ENCODE results near the gene ITPKC. TPM values are rescaled to one million over a fixed set of nuclear protein-coding genes. Genes with fewer than 3 reads are reported as not detected.

The ITPKC gene
- total and polyA plus RNA-seq, 9 of the 15 experiments (the other 6 are each of a cell fraction or from before 2014, with no cell fraction given), result 0.08 to 9.3 (median 5.8) TPM

DNA sequence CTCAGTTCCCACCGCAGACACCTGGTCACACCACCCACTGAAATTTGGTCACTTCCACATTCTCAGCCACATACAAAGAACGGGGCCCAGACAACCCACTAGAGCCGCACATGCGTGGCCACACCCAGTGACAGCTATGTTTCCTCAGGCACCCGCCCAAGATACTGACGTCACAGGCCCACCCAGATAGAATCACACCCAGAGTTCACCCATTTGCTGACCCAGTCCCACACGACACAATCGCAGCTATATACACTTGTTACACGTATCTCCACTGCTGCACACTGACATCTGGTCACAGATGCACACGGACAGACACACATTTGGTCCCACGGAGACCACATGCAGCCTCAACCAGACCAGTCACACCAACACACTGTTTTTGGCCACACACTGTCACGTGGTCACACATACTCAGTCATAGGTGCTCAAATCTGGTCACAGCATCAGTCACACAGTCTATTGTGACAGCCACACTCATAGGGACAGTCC, 29.3 kb upstream of the ITPKC start (continued):
- TF ChIP-seq, protein P1, sequence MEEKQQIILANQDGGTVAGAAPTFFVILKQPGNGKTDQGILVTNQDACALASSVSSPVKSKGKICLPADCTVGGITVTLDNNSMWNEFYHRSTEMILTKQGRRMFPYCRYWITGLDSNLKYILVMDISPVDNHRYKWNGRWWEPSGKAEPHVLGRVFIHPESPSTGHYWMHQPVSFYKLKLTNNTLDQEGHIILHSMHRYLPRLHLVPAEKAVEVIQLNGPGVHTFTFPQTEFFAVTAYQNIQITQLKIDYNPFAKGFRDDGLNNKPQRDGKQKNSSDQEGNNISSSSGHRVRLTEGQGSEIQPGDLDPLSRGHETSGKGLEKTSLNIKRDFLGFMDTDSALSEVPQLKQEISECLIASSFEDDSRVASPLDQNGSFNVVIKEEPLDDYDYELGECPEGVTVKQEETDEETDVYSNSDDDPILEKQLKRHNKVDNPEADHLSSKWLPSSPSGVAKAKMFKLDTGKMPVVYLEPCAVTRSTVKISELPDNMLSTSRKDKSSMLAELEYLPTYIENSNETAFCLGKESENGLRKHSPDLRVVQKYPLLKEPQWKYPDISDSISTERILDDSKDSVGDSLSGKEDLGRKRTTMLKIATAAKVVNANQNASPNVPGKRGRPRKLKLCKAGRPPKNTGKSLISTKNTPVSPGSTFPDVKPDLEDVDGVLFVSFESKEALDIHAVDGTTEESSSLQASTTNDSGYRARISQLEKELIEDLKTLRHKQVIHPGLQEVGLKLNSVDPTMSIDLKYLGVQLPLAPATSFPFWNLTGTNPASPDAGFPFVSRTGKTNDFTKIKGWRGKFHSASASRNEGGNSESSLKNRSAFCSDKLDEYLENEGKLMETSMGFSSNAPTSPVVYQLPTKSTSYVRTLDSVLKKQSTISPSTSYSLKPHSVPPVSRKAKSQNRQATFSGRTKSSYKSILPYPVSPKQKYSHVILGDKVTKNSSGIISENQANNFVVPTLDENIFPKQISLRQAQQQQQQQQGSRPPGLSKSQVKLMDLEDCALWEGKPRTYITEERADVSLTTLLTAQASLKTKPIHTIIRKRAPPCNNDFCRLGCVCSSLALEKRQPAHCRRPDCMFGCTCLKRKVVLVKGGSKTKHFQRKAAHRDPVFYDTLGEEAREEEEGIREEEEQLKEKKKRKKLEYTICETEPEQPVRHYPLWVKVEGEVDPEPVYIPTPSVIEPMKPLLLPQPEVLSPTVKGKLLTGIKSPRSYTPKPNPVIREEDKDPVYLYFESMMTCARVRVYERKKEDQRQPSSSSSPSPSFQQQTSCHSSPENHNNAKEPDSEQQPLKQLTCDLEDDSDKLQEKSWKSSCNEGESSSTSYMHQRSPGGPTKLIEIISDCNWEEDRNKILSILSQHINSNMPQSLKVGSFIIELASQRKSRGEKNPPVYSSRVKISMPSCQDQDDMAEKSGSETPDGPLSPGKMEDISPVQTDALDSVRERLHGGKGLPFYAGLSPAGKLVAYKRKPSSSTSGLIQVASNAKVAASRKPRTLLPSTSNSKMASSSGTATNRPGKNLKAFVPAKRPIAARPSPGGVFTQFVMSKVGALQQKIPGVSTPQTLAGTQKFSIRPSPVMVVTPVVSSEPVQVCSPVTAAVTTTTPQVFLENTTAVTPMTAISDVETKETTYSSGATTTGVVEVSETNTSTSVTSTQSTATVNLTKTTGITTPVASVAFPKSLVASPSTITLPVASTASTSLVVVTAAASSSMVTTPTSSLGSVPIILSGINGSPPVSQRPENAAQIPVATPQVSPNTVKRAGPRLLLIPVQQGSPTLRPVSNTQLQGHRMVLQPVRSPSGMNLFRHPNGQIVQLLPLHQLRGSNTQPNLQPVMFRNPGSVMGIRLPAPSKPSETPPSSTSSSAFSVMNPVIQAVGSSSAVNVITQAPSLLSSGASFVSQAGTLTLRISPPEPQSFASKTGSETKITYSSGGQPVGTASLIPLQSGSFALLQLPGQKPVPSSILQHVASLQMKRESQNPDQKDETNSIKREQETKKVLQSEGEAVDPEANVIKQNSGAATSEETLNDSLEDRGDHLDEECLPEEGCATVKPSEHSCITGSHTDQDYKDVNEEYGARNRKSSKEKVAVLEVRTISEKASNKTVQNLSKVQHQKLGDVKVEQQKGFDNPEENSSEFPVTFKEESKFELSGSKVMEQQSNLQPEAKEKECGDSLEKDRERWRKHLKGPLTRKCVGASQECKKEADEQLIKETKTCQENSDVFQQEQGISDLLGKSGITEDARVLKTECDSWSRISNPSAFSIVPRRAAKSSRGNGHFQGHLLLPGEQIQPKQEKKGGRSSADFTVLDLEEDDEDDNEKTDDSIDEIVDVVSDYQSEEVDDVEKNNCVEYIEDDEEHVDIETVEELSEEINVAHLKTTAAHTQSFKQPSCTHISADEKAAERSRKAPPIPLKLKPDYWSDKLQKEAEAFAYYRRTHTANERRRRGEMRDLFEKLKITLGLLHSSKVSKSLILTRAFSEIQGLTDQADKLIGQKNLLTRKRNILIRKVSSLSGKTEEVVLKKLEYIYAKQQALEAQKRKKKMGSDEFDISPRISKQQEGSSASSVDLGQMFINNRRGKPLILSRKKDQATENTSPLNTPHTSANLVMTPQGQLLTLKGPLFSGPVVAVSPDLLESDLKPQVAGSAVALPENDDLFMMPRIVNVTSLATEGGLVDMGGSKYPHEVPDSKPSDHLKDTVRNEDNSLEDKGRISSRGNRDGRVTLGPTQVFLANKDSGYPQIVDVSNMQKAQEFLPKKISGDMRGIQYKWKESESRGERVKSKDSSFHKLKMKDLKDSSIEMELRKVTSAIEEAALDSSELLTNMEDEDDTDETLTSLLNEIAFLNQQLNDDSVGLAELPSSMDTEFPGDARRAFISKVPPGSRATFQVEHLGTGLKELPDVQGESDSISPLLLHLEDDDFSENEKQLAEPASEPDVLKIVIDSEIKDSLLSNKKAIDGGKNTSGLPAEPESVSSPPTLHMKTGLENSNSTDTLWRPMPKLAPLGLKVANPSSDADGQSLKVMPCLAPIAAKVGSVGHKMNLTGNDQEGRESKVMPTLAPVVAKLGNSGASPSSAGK (IDR thresholded peaks at IDR 0.05), result peak; percentile 76
- TF ChIP-seq, protein P2, sequence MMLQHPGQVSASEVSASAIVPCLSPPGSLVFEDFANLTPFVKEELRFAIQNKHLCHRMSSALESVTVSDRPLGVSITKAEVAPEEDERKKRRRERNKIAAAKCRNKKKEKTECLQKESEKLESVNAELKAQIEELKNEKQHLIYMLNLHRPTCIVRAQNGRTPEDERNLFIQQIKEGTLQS (IDR thresholded peaks at IDR 0.05), result peak; percentile 73
- TF ChIP-seq, protein P2 (CRISPR knock-in tag; conservative IDR thresholded peaks at IDR 0.05), result no peak
- TF ChIP-seq ZNF444 (CRISPR knock-in tag; IDR thresholded peaks at IDR 0.05) (no peak), CBX3 (IDR thresholded peaks at IDR 0.05; ENCODE audit: borderline replicate concordance in 1 of 2, low read length in 2 of 2) (0 out of 3 replicates have a peak, but pooled peaks of 1 of the 2 experiments have one; percentile 17), HDAC2 (IDR thresholded peaks at IDR 0.05) (0 out of 2 replicates have a peak, but pooled peaks have one; percentile 46), KDM5B (IDR thresholded peaks at IDR 0.05; ENCODE audit: insufficient replicate concordance, low read depth, low read length) (no peak), STAG1 (CRISPR knock-in tag; IDR thresholded peaks at IDR 0.05; ENCODE audit: borderline replicate concordance) (no peak), RBM39 (optimal IDR thresholded peaks at IDR 0.05; ENCODE audit: low read depth, low read length) (peak; percentile 37), MTA3 (IDR thresholded peaks at IDR 0.05; ENCODE audit: borderline replicate concordance) (peak; percentile 41; the same call in 1 of the 2 replicates), TEAD4 (IDR thresholded peaks at IDR 0.05; ENCODE audit: low read length) (no peak), TEAD4 (CRISPR knock-in tag; IDR thresholded peaks at IDR 0.05; ENCODE audit: borderline replicate concordance) (no peak), ATF1 (CRISPR knock-in tag; IDR thresholded peaks at IDR 0.05) (0 out of 2 replicates have a peak, but pooled peaks have one; percentile 4), ATF1 (tag; IDR thresholded peaks at IDR 0.05) (peak; percentile 96), STAT5A (IDR thresholded peaks at IDR 0.05; ENCODE audit: borderline replicate concordance, low read length) (no peak), SPI1 (IDR thresholded peaks at IDR 0.05; ENCODE audit: borderline replicate concordance, low read depth, low read length) (peak; percentile 79)
